Endodermal cell (in vitro differentiated cells): ENCODE data around the gene PDZD11. TPM values are rescaled to one million over a fixed set of nuclear protein-coding genes. Genes with fewer than 3 reads are reported as not detected.
A peak's percentile ranks its signal among the peaks of the same experiment; 100 is the strongest.

ENCODE experiments used
- DNase-seq: peaks from one replicate; pipeline ENCODE4 v3.0.0-alpha.2; 2017
- H3K27ac ChIP-seq: 2 replicates; pipeline ENCODE4 v1.5.1; 2013; ENCODE audit warnings: mild to moderate bottlenecking, low read depth, low read length, moderate library complexity
- H3K27me3 ChIP-seq: 2 replicates; pipeline ENCODE4 v1.6.1; 2013; ENCODE audit warnings: mild to moderate bottlenecking, low read length, moderate library complexity; ENCODE audit not compliant: insufficient read depth, control insufficient read depth, poor library complexity, severe bottlenecking
- H3K36me3 ChIP-seq: 2 replicates; pipeline ENCODE4 v1.7.0; 2013; ENCODE audit warnings: mild to moderate bottlenecking, low read length, moderate library complexity; ENCODE audit not compliant: control insufficient read depth, insufficient read depth
- H3K4me1 ChIP-seq: one replicate; pipeline ENCODE4 v1.7.0; 2013; ENCODE audit warnings: low read length; ENCODE audit not compliant: control insufficient read depth, insufficient read depth
- H3K4me3 ChIP-seq: 2 replicates; pipeline ENCODE4 v1.5.1; 2013; ENCODE audit warnings: mild to moderate bottlenecking, low read length, moderate library complexity
- H3K9ac ChIP-seq: 2 replicates; pipeline ENCODE4 v1.6.1; 2013; ENCODE audit warnings: mild to moderate bottlenecking, low read length, moderate library complexity; ENCODE audit not compliant: poor library complexity, severe bottlenecking; ENCODE audit errors: extremely low read depth
- H3K9me3 ChIP-seq: 2 replicates; pipeline ENCODE4 v1.6.1; 2013; ENCODE audit warnings: mild to moderate bottlenecking, low read length, moderate library complexity; ENCODE audit not compliant: control insufficient read depth
- H3K27ac Mint-ChIP-seq: 2 replicates; pipeline ENCODE4 v1.8.0; 2020; ENCODE audit warnings: mixed read lengths
- H3K27me3 Mint-ChIP-seq: 2 replicates; pipeline ENCODE4 v1.8.0; 2021; ENCODE audit warnings: mild to moderate bottlenecking, mixed read lengths; ENCODE audit not compliant: insufficient read depth
- H3K36me3 Mint-ChIP-seq: 2 replicates; pipeline ENCODE4 v1.8.0; 2020; ENCODE audit warnings: low read depth, mixed read lengths
- H3K4me1 Mint-ChIP-seq: 2 replicates; pipeline ENCODE4 v1.8.0; 2020; ENCODE audit warnings: mixed read lengths
- H3K4me3 Mint-ChIP-seq: 2 replicates; pipeline ENCODE4 v1.8.0; 2020; ENCODE audit warnings: mild to moderate bottlenecking, moderate library complexity, mixed read lengths
- H3K9me3 Mint-ChIP-seq: 2 replicates; pipeline ENCODE4 v1.8.0; 2020; ENCODE audit warnings: mild to moderate bottlenecking, mixed read lengths
- CTCF ChIP-seq: fragments of 200-600 bp; sonication (generic); conservative IDR thresholded peaks from 2 replicates; pipeline ENCODE4 v1.5.0; 2021; ENCODE audit warnings: antibody characterized with exemption, mild to moderate bottlenecking
- WGBS, 2 experiments: methylation state at CpG; one replicate each; pipeline versions ENCODE4 v1.1.5 to v1.1.7; 2013; ENCODE audit warnings: missing lambda C conversion rate in 2 of 2, mixed read lengths in 1 of 2; ENCODE audit not compliant: insufficient coverage in 1 of 2, insufficient read length in 1 of 2; 5-methylcytosine and 5-hydroxymethylcytosine counted together
- long read RNA-seq, 4 experiments: library from polyadenylated mRNA in 2 of 4; library from RNA in 1 of 4; library from capped mRNA in 1 of 4; stranded (forward) in 3 of 4; unstranded in 1 of 4; transcript quantifications; one replicate each; pipeline ENCODE4 v2.0.0, GENCODE V29; 2020 to 2021; ENCODE audit warnings: inconsistent platforms in 1 of 4
- polyA plus RNA-seq, 2 experiments: library from polyadenylated mRNA; stranded (reverse); fragments of 50-300 nt; gene quantifications; one replicate each; pipeline ENCODE4 v1.2.3, GENCODE V29; 2013
- total RNA-seq, 2 donors: library from RNA; stranded (reverse); fragmentation: NEBNext Ultra II Directional in 1 of 2; extraction: Animal tissue kit (Norgen Biotek cat#: 25700) in 1 of 2; gene quantifications; 2 replicates in 1 of 2; 3 replicates in 1 of 2; pipeline ENCODE4 v1.2.1, GENCODE V29; 2021

PDZD11 gene
- 10 to 100 TPM; 28.9 to 29.6 TPM for total RNA-seq
- 45.9 TPM for polyA plus RNA-seq (2013, experiment 1 of 2)
- polyA plus RNA-seq (2013, experiment 2 of 2), result 42.7 TPM
- long read RNA-seq, experiment 1, transcript PDZD11-201 (7 exons, 1,043 nt), result major isoform, 11 of 19 reads
- long read RNA-seq, experiment 1, partial matches to known transcripts, result 6 of 19 reads
- long read RNA-seq, experiment 1, other reads (novel, unspliced or antisense), result 1 of 19 reads
- long read RNA-seq, experiment 2, transcript PDZD11-202 (8 exons, 784 nt), result minor isoform, 6 of 38 reads
- long read RNA-seq, experiment 2, transcript PDZD11-201 (7 exons, 1,043 nt), result major isoform, 29 of 38 reads
- long read RNA-seq, experiment 2, partial matches to known transcripts, result 1 of 38 reads
- long read RNA-seq, experiment 2, other reads (novel, unspliced or antisense), result 2 of 38 reads
- long read RNA-seq, experiment 3, transcript PDZD11-201 (7 exons, 1,043 nt), result major isoform, 21 of 39 reads
- long read RNA-seq, experiment 3, transcript PDZD11-202 (8 exons, 784 nt), result minor isoform, 7 of 39 reads
- long read RNA-seq, experiment 3, partial matches to known transcripts, result 2 of 39 reads
- long read RNA-seq, experiment 3, other reads (novel, unspliced or antisense), result 9 of 39 reads
- long read RNA-seq, experiment 4, transcript PDZD11-202 (8 exons, 784 nt), result minor isoform, 11 of 77 reads
- long read RNA-seq, experiment 4, transcript PDZD11-201 (7 exons, 1,043 nt), result major isoform, 60 of 77 reads
- long read RNA-seq, experiment 4, partial matches to known transcripts, result 0 of 77 reads
- long read RNA-seq, experiment 4, other reads (novel, unspliced or antisense), result 6 of 77 reads

GRCh38 chrX:70289793-70290770 lies at the start of gene PDZD11, which contains the start of gene KIF4A:
Gene PDZD11 (minus strand): TSS chrX:70289927. CDS start chrX:70289341, 586 bp downstream.
Gene KIF4A (plus strand): TSS chrX:70290104. CDS start chrX:70290459, 355 bp downstream.
- H3K27ac ChIP-seq, result no peak within 1 kb of the TSS
- Mint-ChIP-seq H3K9me3 (peaks cover 41% of the 10 kb centered on the region), H3K36me3 (peaks cover 15% of the 10 kb centered on the region), H3K4me1 (peaks cover 6% of the 10 kb centered on the region), H3K27ac (peak within 1 kb of the TSS; percentile 89), H3K27me3 (no peaks in the 10 kb centered on the region), H3K4me3 (peak within 1 kb of the TSS; percentile 90)
- H3K4me1 ChIP-seq, result no peaks in the 10 kb centered on the region
- H3K9ac ChIP-seq, result peak within 1 kb of the TSS; percentile 59
- no peaks in the 10 kb centered on the region for H3K27me3 ChIP-seq
- 0% methylated on average over 53 of the region's 62 CpGs; no CpG with 5 or more reads in 1 of the 2 experiments for WGBS, 2 experiments
- peak within 1 kb of the TSS; percentile 94 for H3K4me3 ChIP-seq
- H3K36me3 ChIP-seq, result peaks cover 25% of the 10 kb centered on the region
- no peak for TF ChIP-seq CTCF
- DNase-seq, result peak; percentile 93
- H3K9me3 ChIP-seq, result no peaks in the 10 kb centered on the region

GRCh38 chrX:70338290-70338689 lies 48.6 kb upstream of the PDZD11 start:
- WGBS, 2 experiments, result 93 to 100% methylated on average over 2 to 4 of the region's 4 CpGs
- TF ChIP-seq CTCF, result no peak
- no peaks in the 10 kb centered on the region for H3K4me1 ChIP-seq
- no peak for DNase-seq
- H3K4me3 Mint-ChIP-seq, result no peak overlapping the region
- peaks cover 30% of the 10 kb centered on the region for H3K9me3 Mint-ChIP-seq
- no peak overlapping the region for H3K9ac ChIP-seq
- peaks cover 15% of the 10 kb centered on the region for H3K36me3 Mint-ChIP-seq
- H3K36me3 ChIP-seq, result peaks cover 40% of the 10 kb centered on the region
- no peaks in the 10 kb centered on the region for H3K27me3 ChIP-seq
- H3K9me3 ChIP-seq, result no peaks in the 10 kb centered on the region
- no peak overlapping the region for H3K27ac Mint-ChIP-seq
- no peak overlapping the region for H3K27ac ChIP-seq
- H3K4me3 ChIP-seq, result no peak overlapping the region
- no peaks in the 10 kb centered on the region for H3K27me3 Mint-ChIP-seq
- no peaks in the 10 kb centered on the region for H3K4me1 Mint-ChIP-seq

GRCh38 chrX:70336767-70337166 lies 47.0 kb upstream of the PDZD11 start:
- TF ChIP-seq CTCF, result no peak
- Histone ChIP-seq H3K27ac (no peak overlapping the region), H3K4me1 (no peaks in the 10 kb centered on the region), H3K4me3 (no peak overlapping the region), H3K9ac (no peak overlapping the region), H3K9me3 (no peaks in the 10 kb centered on the region), H3K36me3 (peaks cover 29% of the 10 kb centered on the region), H3K27me3 (no peaks in the 10 kb centered on the region)
- H3K9me3 Mint-ChIP-seq, result peaks cover 39% of the 10 kb centered on the region
- peaks cover 13% of the 10 kb centered on the region for H3K36me3 Mint-ChIP-seq
- no peak for DNase-seq
- no peaks in the 10 kb centered on the region for H3K27me3 Mint-ChIP-seq
- H3K4me1 Mint-ChIP-seq, result no peaks in the 10 kb centered on the region
- no peak overlapping the region for H3K4me3 Mint-ChIP-seq
- no peak overlapping the region for H3K27ac Mint-ChIP-seq
